ENCODE measurements around the gene CYP26A1. TPM values are rescaled to one million over a fixed set of nuclear protein-coding genes. Genes with fewer than 3 reads are reported as not detected.

Gene CYP26A1
- total RNA-seq, 1 donor from 2014 or later: 0.18 TPM

DNA sequence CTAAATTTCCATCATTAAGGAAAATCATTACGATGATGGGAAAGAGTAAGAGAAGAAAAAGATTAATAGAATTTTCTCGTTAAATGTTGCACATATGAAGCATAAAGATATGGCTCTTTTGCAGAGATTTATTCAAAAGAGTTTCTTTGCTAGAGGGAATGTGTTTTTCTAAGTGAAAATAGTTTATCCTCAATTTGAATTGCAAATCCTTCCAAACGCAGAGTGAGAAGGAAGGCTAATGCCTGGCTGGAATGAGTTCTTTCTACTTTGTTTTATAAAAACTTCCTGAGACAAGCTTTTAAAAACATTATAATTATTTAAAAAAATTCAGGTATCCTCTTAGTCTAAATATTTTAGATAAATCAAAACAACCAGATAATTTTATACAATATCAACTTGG lies 14.2 kb downstream of the CYP26A1 start:
- Mint-ChIP-seq H3K27me3 (ENCODE audit: low read depth, unreplicated experiment) (peaks cover 30% of the 10 kb centered on the region), H3K4me1 (ENCODE audit: low read depth, unreplicated experiment) (no peaks in the 10 kb centered on the region), H3K36me3 (ENCODE audit: low read depth, unreplicated experiment) (no peaks in the 10 kb centered on the region), H3K27ac (ENCODE audit: unreplicated experiment) (no peak overlapping the region), H3K9me3 (ENCODE audit: unreplicated experiment) (peaks cover 6% of the 10 kb centered on the region), H3K4me3 (ENCODE audit: unreplicated experiment) (no peak overlapping the region)
- H4K20me1 ChIP-seq (ENCODE audit: insufficient read depth, low read length): no peaks in the 10 kb centered on the region
- H3K36me3 ChIP-seq (ENCODE audit: insufficient read depth, low read length): no peaks in the 10 kb centered on the region
- no peak for FAIRE-seq
- H3K9me3 ChIP-seq (ENCODE audit: insufficient read depth, low read depth, low read length): no peaks in the 10 kb centered on the region
- H3K79me2 ChIP-seq (ENCODE audit: insufficient read depth, low read length): no peaks in the 10 kb centered on the region
- no peak for TF ChIP-seq EZH2 (IDR thresholded peaks at IDR 0.05; ENCODE audit: insufficient read depth, low read length)
- TF ChIP-seq, protein P1, sequence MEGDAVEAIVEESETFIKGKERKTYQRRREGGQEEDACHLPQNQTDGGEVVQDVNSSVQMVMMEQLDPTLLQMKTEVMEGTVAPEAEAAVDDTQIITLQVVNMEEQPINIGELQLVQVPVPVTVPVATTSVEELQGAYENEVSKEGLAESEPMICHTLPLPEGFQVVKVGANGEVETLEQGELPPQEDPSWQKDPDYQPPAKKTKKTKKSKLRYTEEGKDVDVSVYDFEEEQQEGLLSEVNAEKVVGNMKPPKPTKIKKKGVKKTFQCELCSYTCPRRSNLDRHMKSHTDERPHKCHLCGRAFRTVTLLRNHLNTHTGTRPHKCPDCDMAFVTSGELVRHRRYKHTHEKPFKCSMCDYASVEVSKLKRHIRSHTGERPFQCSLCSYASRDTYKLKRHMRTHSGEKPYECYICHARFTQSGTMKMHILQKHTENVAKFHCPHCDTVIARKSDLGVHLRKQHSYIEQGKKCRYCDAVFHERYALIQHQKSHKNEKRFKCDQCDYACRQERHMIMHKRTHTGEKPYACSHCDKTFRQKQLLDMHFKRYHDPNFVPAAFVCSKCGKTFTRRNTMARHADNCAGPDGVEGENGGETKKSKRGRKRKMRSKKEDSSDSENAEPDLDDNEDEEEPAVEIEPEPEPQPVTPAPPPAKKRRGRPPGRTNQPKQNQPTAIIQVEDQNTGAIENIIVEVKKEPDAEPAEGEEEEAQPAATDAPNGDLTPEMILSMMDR (IDR thresholded peaks at IDR 0.05; ENCODE audit: insufficient read depth, low read depth, low read length): no peak
- H3K4me2 ChIP-seq (ENCODE audit: low read length): no peak overlapping the region
- no peak overlapping the region for H3K4me3 ChIP-seq (ENCODE audit: insufficient read depth, low read depth, low read length)
- H3K27me3 ChIP-seq (ENCODE audit: insufficient read depth, low read length): peaks cover 7% of the 10 kb centered on the region
- no peak overlapping the region for H3K27ac ChIP-seq (ENCODE audit: low read depth, low read length)
- no peak overlapping the region for H3K9ac ChIP-seq (ENCODE audit: low read length)
- no peak for DNase-seq (ENCODE audit: low read depth)
- no peak overlapping the region for H2AFZ ChIP-seq (ENCODE audit: low read depth, low read length)
- H3K4me1 ChIP-seq (ENCODE audit: insufficient read depth, low read length): no peaks in the 10 kb centered on the region

- no peak overlapping the region for H2AFZ ChIP-seq (ENCODE audit: low read depth, low read length)
- no peak overlapping the region for H3K9ac ChIP-seq (ENCODE audit: low read length)
- H3K79me2 ChIP-seq (ENCODE audit: insufficient read depth, low read length): no peaks in the 10 kb centered on the region
- H3K4me3 ChIP-seq (ENCODE audit: insufficient read depth, low read depth, low read length): no peak overlapping the region
- no peak overlapping the region for H3K27ac ChIP-seq (ENCODE audit: low read depth, low read length)
- no peaks in the 10 kb centered on the region for H3K9me3 ChIP-seq (ENCODE audit: insufficient read depth, low read depth, low read length)
- Mint-ChIP-seq H3K36me3 (ENCODE audit: low read depth, unreplicated experiment) (no peaks in the 10 kb centered on the region), H3K27me3 (ENCODE audit: low read depth, unreplicated experiment) (peaks cover 28% of the 10 kb centered on the region), H3K4me3 (ENCODE audit: unreplicated experiment) (no peak overlapping the region), H3K4me1 (ENCODE audit: low read depth, unreplicated experiment) (no peaks in the 10 kb centered on the region), H3K9me3 (ENCODE audit: unreplicated experiment) (peaks cover 5% of the 10 kb centered on the region), H3K27ac (ENCODE audit: unreplicated experiment) (no peak overlapping the region)
- no peak overlapping the region for H3K4me2 ChIP-seq (ENCODE audit: low read length)
- no peak for FAIRE-seq
- H3K27me3 ChIP-seq (ENCODE audit: insufficient read depth, low read length): peaks cover 5% of the 10 kb centered on the region
- no peaks in the 10 kb centered on the region for H3K4me1 ChIP-seq (ENCODE audit: insufficient read depth, low read length)
- TF ChIP-seq EZH2 (IDR thresholded peaks at IDR 0.05; ENCODE audit: insufficient read depth, low read length): no peak
- TF ChIP-seq, protein P1 (IDR thresholded peaks at IDR 0.05; ENCODE audit: insufficient read depth, low read depth, low read length): no peak
- DNase-seq (ENCODE audit: low read depth): no peak
- H3K36me3 ChIP-seq (ENCODE audit: insufficient read depth, low read length): no peaks in the 10 kb centered on the region
- H4K20me1 ChIP-seq (ENCODE audit: insufficient read depth, low read length): no peaks in the 10 kb centered on the region
These were observed 14.8 kb downstream of the CYP26A1 start for GRCh38 chr10:93088466-93088865.

GRCh38 chr10:93090619-93091018 lies 16.9 kb downstream of the CYP26A1 start:
- no peak overlapping the region for H3K4me2 ChIP-seq (ENCODE audit: low read length)
- no peak overlapping the region for H3K4me3 ChIP-seq (ENCODE audit: insufficient read depth, low read depth, low read length)
- DNase-seq (ENCODE audit: low read depth) (no peak), FAIRE-seq (no peak)
- H3K27me3 ChIP-seq (ENCODE audit: insufficient read depth, low read length): peaks cover 8% of the 10 kb centered on the region
- H4K20me1 ChIP-seq (ENCODE audit: insufficient read depth, low read length): no peaks in the 10 kb centered on the region
- H3K9ac ChIP-seq (ENCODE audit: low read length): no peak overlapping the region
- H3K36me3 Mint-ChIP-seq (ENCODE audit: low read depth, unreplicated experiment): no peaks in the 10 kb centered on the region
- no peaks in the 10 kb centered on the region for H3K4me1 ChIP-seq (ENCODE audit: insufficient read depth, low read length)
- no peak for TF ChIP-seq EZH2 (IDR thresholded peaks at IDR 0.05; ENCODE audit: insufficient read depth, low read length)
- TF ChIP-seq, protein P1 (IDR thresholded peaks at IDR 0.05; ENCODE audit: insufficient read depth, low read depth, low read length): no peak
- no peaks in the 10 kb centered on the region for H3K4me1 Mint-ChIP-seq (ENCODE audit: low read depth, unreplicated experiment)
- H3K79me2 ChIP-seq (ENCODE audit: insufficient read depth, low read length): no peaks in the 10 kb centered on the region
- H3K9me3 Mint-ChIP-seq (ENCODE audit: unreplicated experiment): peaks cover 5% of the 10 kb centered on the region
- H3K9me3 ChIP-seq (ENCODE audit: insufficient read depth, low read depth, low read length): no peaks in the 10 kb centered on the region
- H3K27ac ChIP-seq (ENCODE audit: low read depth, low read length): no peak overlapping the region
- H3K4me3 Mint-ChIP-seq (ENCODE audit: unreplicated experiment): no peak overlapping the region
- no peaks in the 10 kb centered on the region for H3K36me3 ChIP-seq (ENCODE audit: insufficient read depth, low read length)
- peaks cover 34% of the 10 kb centered on the region for H3K27me3 Mint-ChIP-seq (ENCODE audit: low read depth, unreplicated experiment)
- H2AFZ ChIP-seq (ENCODE audit: low read depth, low read length): no peak overlapping the region
- no peak overlapping the region for H3K27ac Mint-ChIP-seq (ENCODE audit: unreplicated experiment)

All from astrocyte (in vitro differentiated cells and primary cell).